GM13976 (cell line): Measurements from ENCODE around the gene GABRG3.

Experiments used
- DNase-seq: peaks from one replicate; pipeline ENCODE4 v3.0.0; 2012; ENCODE audit warnings: low spot score
- CTCF ChIP-seq: IDR thresholded peaks from 2 replicates; pipeline ENCODE4 v1.5.1; 2012; ENCODE audit warnings: borderline replicate concordance, mild to moderate bottlenecking; ENCODE audit not compliant: insufficient read depth; ENCODE audit errors: extremely low read depth, missing control alignments, control extremely low read depth
- in situ Hi-C: fragments of 300-500 bp; cut with MboI; formaldehyde crosslinking; loops from one replicate; pipeline ENCODE4 v1.12.0; 2022; ENCODE audit warnings: low sequenced_read_pairs, mixed read lengths, inconsistent platforms; ENCODE audit not compliant: unreplicated experiment

Gene GABRG3

GRCh38 chr15:27514526-27514925 lies 543.5 kb downstream of the GABRG3 start:
- DNase-seq = no peak
- in situ Hi-C loops = no loop called here
- TF ChIP-seq CTCF = no peak

- in situ Hi-C loops = no loop called here
- no peak for TF ChIP-seq CTCF
- no peak for DNase-seq
Measured at GRCh38 chr15:27527490-27528067, 556.6 kb downstream of the GABRG3 start.

- no peak for TF ChIP-seq CTCF
- no peak for DNase-seq
- in situ Hi-C loops = no loop called here
Measured at GRCh38 chr15:27529399-27529798, 558.4 kb downstream of the GABRG3 start.

GRCh38 chr15:27530994-27531393 lies 560.0 kb downstream of the GABRG3 start:
- TF ChIP-seq CTCF = no peak
- in situ Hi-C loops = no loop called here
- DNase-seq = no peak

GRCh38 chr15:27532358-27532757 lies 561.4 kb downstream of the GABRG3 start:
- no peak for TF ChIP-seq CTCF
- no peak for DNase-seq

GRCh38 chr15:27535445-27536129 lies 564.6 kb downstream of the GABRG3 start:
- in situ Hi-C loops = no loop called here
- TF ChIP-seq CTCF = no peak
- no peak for DNase-seq

More at GRCh38 chr15:27532358-27532757, 561.4 kb downstream of the GABRG3 start:
- in situ Hi-C loops = no loop called here
